Fibroblast of pulmonary artery (primary cell): ENCODE data around the gene PLEKHH2.
"Not testable (repeated sequence)": the region's sequence is repeated elsewhere in the genome, so short reads cannot be mapped to it uniquely, and the experiment has no call there.

Source experiments
- DNase-seq: peaks from one replicate; pipeline ENCODE4 v3.0.0-alpha.2; 2010; ENCODE audit warnings: low read depth
- H3K4me3 ChIP-seq: replicated peaks from 2 replicates; pipeline ENCODE4 v1.5.1; 2011; ENCODE audit warnings: low read depth, mild to moderate bottlenecking, control low read depth, low read length, moderate library complexity
- CTCF ChIP-seq: IDR thresholded peaks from 2 replicates; pipeline ENCODE4 v1.5.1; 2011; ENCODE audit warnings: mild to moderate bottlenecking, control low read depth, low read length, inconsistent platforms; ENCODE audit errors: missing control alignments

Gene PLEKHH2

GRCh38 chr2:43616967-43617680 lies 19.9 kb upstream of the PLEKHH2 start:
- no peak overlapping the region for H3K4me3 ChIP-seq
- no peak for TF ChIP-seq CTCF
- DNase-seq = no peak

- H3K4me3 ChIP-seq = no peak overlapping the region
- no peak for DNase-seq
- TF ChIP-seq CTCF = no peak
Observed at GRCh38 chr2:43619511-43619910, 17.5 kb upstream of the PLEKHH2 start.

- DNase-seq = peak; percentile 43
- TF ChIP-seq CTCF = no peak
Observed at GRCh38 chr2:43622931-43623451, 14.1 kb upstream of the PLEKHH2 start.

GRCh38 chr2:43631618-43632317 lies 5.3 kb upstream of the PLEKHH2 start:
- no peak overlapping the region for H3K4me3 ChIP-seq
- TF ChIP-seq CTCF = no peak

More at GRCh38 chr2:43622931-43623451, 14.1 kb upstream of the PLEKHH2 start:
- H3K4me3 ChIP-seq = no peak overlapping the region

GRCh38 chr2:43634604-43635306 lies 2.3 kb upstream of the PLEKHH2 start:
- no peak for TF ChIP-seq CTCF
- peak; percentile 80 for DNase-seq
- peak overlapping the region; percentile 25 for H3K4me3 ChIP-seq

More at GRCh38 chr2:43631618-43632317, 5.3 kb upstream of the PLEKHH2 start:
- DNase-seq = no peak

GRCh38 chr2:43636153-43636552 lies 907 bp upstream of the PLEKHH2 start:
- not testable (repeated sequence) for DNase-seq, H3K4me3 ChIP-seq

GRCh38 chr2:43636621-43637020 lies 439 bp upstream of the PLEKHH2 start:
- H3K4me3 ChIP-seq = peak overlapping the region; percentile 68
- no peak for DNase-seq
- TF ChIP-seq CTCF = no peak
